ENCODE measurements around the gene BTBD9. TPM values are rescaled to one million over a fixed set of nuclear protein-coding genes. Genes with fewer than 3 reads are reported as not detected.

Gene BTBD9
- total and polyA plus RNA-seq, 5 donors from 2014 or later: 11.6 to 79.7 (median 16.7) TPM

DNA sequence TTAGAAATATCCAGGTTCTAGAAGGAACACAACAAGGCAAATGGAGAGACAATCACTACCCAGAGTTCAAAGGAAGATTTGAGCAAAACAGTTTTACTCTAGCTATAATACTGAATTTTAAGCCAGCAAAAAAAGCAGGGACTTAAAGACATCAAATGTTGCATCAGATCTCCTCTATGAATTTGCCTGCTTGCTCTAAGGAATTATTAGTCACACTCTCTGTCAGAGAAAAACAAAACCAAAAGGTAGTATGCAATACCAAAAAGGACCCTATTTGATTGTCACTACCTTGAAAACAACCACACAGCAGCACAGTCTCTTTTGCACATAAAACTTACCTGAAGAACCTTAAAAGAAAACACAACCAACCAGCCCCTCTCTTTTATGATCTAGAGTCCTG lies 46.3 kb downstream of the BTBD9 start:
- H3K27ac ChIP-seq (ENCODE audit: insufficient read depth, low read length, poor library complexity, severe bottlenecking): no peak overlapping the region
- no peaks in the 10 kb centered on the region for H3K4me1 ChIP-seq (ENCODE audit: control insufficient read depth, insufficient read depth, low read length, poor library complexity, severe bottlenecking)
- no peaks in the 10 kb centered on the region for H3K27me3 ChIP-seq (ENCODE audit: control insufficient read depth, insufficient read depth, low read length)
- Mint-ChIP-seq H3K36me3 (peaks cover 45% of the 10 kb centered on the region), H3K9me3 (peaks cover 0 to 2% (median 0%) of the 10 kb centered on the region in 7 donors), H3K27me3 (no peaks in the 10 kb centered on the region), H3K27ac (peak overlapping the region in 1 of 3 donors; percentile 5), H3K4me3 (no peak overlapping the region), H3K4me1 (peaks cover 0 to 8% (median 4%) of the 10 kb centered on the region in 4 donors)
- H3K9me3 ChIP-seq (ENCODE audit: control insufficient read depth in 2 of 2, low read length in 2 of 2): no peaks in the 10 kb centered on the region
- DNase-seq: no peak
- no peak for ATAC-seq (ENCODE audit: low read depth in 2 of 2)
- H3K4me3 ChIP-seq (ENCODE audit: low read depth, low read length): no peak overlapping the region
- H3K36me3 ChIP-seq (ENCODE audit: control insufficient read depth, insufficient read depth, low read length): peaks cover 36% of the 10 kb centered on the region

DNA sequence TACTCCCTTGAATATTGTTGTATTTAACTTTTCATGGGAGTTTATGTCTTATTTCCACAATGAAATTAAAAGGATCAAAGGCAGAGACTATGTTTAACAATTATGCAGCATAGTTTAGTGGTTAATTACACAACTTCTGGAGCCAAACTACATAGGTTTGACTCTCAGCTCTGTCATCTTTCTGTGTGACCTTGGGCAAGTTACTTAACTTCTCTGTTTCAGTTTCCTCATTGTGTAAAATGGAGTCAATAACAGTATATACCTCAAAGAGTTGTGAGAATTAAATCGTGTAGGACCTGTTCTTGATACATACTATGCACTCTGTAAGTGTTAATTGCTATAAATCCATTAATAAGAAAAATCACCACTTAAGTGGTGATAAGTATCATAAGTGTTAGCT lies 48.3 kb downstream of the BTBD9 start:
- DNase-seq (no peak), ATAC-seq (ENCODE audit: low read depth in 2 of 2) (no peak)
- Mint-ChIP-seq H3K4me1 (peaks cover 0 to 3% (median under 1%) of the 10 kb centered on the region in 4 donors), H3K27me3 (no peaks in the 10 kb centered on the region), H3K9me3 (no peaks in the 10 kb centered on the region), H3K36me3 (peaks cover 43% of the 10 kb centered on the region), H3K4me3 (no peak overlapping the region), H3K27ac (no peak overlapping the region)
- H3K27me3 ChIP-seq (ENCODE audit: control insufficient read depth, insufficient read depth, low read length): no peaks in the 10 kb centered on the region
- peaks cover 42% of the 10 kb centered on the region for H3K36me3 ChIP-seq (ENCODE audit: control insufficient read depth, insufficient read depth, low read length)
- H3K4me1 ChIP-seq (ENCODE audit: control insufficient read depth, insufficient read depth, low read length, poor library complexity, severe bottlenecking): no peaks in the 10 kb centered on the region
- no peaks in the 10 kb centered on the region for H3K9me3 ChIP-seq (ENCODE audit: control insufficient read depth in 2 of 2, low read length in 2 of 2)
- no peak overlapping the region for H3K27ac ChIP-seq (ENCODE audit: insufficient read depth, low read length, poor library complexity, severe bottlenecking)
- no peak overlapping the region for H3K4me3 ChIP-seq (ENCODE audit: low read depth, low read length)

GRCh38 chr6:38589367-38589720 lies 50.4 kb downstream of the BTBD9 start:
- Mint-ChIP-seq H3K4me1 (peaks cover 0 to 6% (median 3%) of the 10 kb centered on the region in 4 donors), H3K27me3 (no peaks in the 10 kb centered on the region), H3K36me3 (peaks cover 40% of the 10 kb centered on the region), H3K9me3 (no peaks in the 10 kb centered on the region), H3K4me3 (no peak overlapping the region), H3K27ac (no peak overlapping the region)
- Histone ChIP-seq H3K4me1 (ENCODE audit: control insufficient read depth, insufficient read depth, low read length, poor library complexity, severe bottlenecking) (no peaks in the 10 kb centered on the region), H3K27me3 (ENCODE audit: control insufficient read depth, insufficient read depth, low read length) (no peaks in the 10 kb centered on the region), H3K36me3 (ENCODE audit: control insufficient read depth, insufficient read depth, low read length) (peaks cover 36% of the 10 kb centered on the region), H3K9me3 (ENCODE audit: control insufficient read depth in 2 of 2, low read length in 2 of 2) (no peaks in the 10 kb centered on the region), H3K4me3 (ENCODE audit: low read depth, low read length) (no peak overlapping the region), H3K27ac (ENCODE audit: insufficient read depth, low read length, poor library complexity, severe bottlenecking) (no peak overlapping the region)
- ATAC-seq (ENCODE audit: low read depth in 2 of 2): no peak
- DNase-seq: no peak

DNA sequence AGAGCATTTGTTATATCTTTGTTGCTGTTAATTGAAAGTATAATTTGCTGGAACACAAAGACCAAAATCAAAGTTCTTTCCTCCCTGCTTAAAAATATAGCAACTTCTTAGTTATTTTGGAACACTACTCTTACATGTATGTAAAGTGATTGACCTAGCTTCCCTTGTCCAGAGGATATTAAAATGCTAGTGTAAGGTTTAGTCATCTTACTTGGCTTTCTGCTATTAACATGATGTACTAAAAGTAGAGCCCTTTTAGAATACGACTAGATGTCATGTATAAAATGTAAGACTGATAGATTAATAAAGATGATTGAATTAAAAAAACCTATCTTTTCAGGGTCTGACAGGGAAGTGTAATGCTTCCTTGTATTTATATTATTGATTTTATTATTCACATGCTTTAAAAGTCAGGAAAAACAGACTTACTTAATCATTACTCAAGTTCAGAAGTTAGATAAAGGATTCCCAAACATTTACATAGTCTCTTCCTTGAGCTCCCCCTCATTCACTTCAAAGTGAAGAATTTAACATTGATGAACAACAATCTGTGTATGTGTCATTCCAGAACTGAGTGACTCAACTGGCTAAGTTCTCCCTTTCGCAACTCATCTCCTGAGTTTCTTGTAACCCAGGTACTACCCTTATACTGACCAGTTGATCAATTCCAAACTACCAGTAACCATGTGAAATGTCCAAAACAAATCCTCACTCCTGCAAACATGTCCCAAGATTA lies 50.9 kb downstream of the BTBD9 start:
- ATAC-seq (ENCODE audit: low read depth in 2 of 2) (no peak), DNase-seq (no peak)
- Mint-ChIP-seq H3K4me3 (no peak overlapping the region), H3K27ac (no peak overlapping the region), H3K27me3 (no peaks in the 10 kb centered on the region), H3K4me1 (peaks cover 0 to 6% (median 3%) of the 10 kb centered on the region in 4 donors), H3K36me3 (peaks cover 34% of the 10 kb centered on the region), H3K9me3 (no peaks in the 10 kb centered on the region)
- H3K4me1 ChIP-seq (ENCODE audit: control insufficient read depth, insufficient read depth, low read length, poor library complexity, severe bottlenecking): no peaks in the 10 kb centered on the region
- no peaks in the 10 kb centered on the region for H3K27me3 ChIP-seq (ENCODE audit: control insufficient read depth, insufficient read depth, low read length)
- no peak overlapping the region for H3K4me3 ChIP-seq (ENCODE audit: low read depth, low read length)
- no peak overlapping the region for H3K27ac ChIP-seq (ENCODE audit: insufficient read depth, low read length, poor library complexity, severe bottlenecking)
- H3K9me3 ChIP-seq (ENCODE audit: control insufficient read depth in 2 of 2, low read length in 2 of 2): no peaks in the 10 kb centered on the region
- H3K36me3 ChIP-seq (ENCODE audit: control insufficient read depth, insufficient read depth, low read length): peaks cover 32% of the 10 kb centered on the region

GRCh38 chr6:38587766-38588362 lies 51.9 kb downstream of the BTBD9 start:
- H3K27me3 ChIP-seq (ENCODE audit: control insufficient read depth, insufficient read depth, low read length): no peaks in the 10 kb centered on the region
- DNase-seq: no peak
- no peak overlapping the region for H3K27ac ChIP-seq (ENCODE audit: insufficient read depth, low read length, poor library complexity, severe bottlenecking)
- H3K9me3 ChIP-seq (ENCODE audit: control insufficient read depth in 2 of 2, low read length in 2 of 2): no peaks in the 10 kb centered on the region
- H3K4me3 ChIP-seq (ENCODE audit: low read depth, low read length): no peak overlapping the region
- H3K4me3 Mint-ChIP-seq: no peak overlapping the region
- H3K9me3 Mint-ChIP-seq: no peaks in the 10 kb centered on the region
- no peak for ATAC-seq (ENCODE audit: low read depth in 2 of 2)
- H3K4me1 ChIP-seq (ENCODE audit: control insufficient read depth, insufficient read depth, low read length, poor library complexity, severe bottlenecking): no peaks in the 10 kb centered on the region
- peaks cover 25% of the 10 kb centered on the region for H3K36me3 Mint-ChIP-seq
- H3K4me1 Mint-ChIP-seq: peaks cover 0 to 6% (median 3%) of the 10 kb centered on the region in 4 donors
- no peaks in the 10 kb centered on the region for H3K27me3 Mint-ChIP-seq
- H3K27ac Mint-ChIP-seq: no peak overlapping the region
- peaks cover 24% of the 10 kb centered on the region for H3K36me3 ChIP-seq (ENCODE audit: control insufficient read depth, insufficient read depth, low read length)

DNA sequence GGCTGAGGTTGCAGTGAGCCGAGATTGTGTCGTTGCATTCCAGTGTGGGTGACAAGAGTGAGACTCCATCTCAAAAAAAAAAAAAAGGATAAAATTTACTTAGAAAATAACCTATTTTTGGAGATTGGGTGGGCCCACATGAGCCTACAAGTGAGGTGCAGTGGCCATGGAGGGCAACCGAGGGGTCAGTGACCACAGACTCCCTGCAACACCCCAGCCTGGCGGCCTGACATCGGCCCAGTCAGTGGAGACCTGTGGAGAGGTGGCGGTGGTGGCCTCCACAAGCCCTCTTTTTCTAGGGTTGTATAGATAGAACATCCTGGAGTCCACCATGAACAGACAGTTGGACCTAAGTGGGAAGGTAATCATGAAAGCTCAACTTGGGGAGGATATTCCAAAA lies 52.7 kb downstream of the BTBD9 start:
- no peaks in the 10 kb centered on the region for H3K4me1 ChIP-seq (ENCODE audit: control insufficient read depth, insufficient read depth, low read length, poor library complexity, severe bottlenecking)
- H3K27me3 Mint-ChIP-seq: no peaks in the 10 kb centered on the region
- no peaks in the 10 kb centered on the region for H3K9me3 Mint-ChIP-seq
- DNase-seq (no peak), ATAC-seq (ENCODE audit: low read depth in 2 of 2) (no peak)
- no peak overlapping the region for H3K4me3 ChIP-seq (ENCODE audit: low read depth, low read length)
- peaks cover 0 to 9% (median 5%) of the 10 kb centered on the region in 4 donors for H3K4me1 Mint-ChIP-seq
- no peak overlapping the region for H3K27ac ChIP-seq (ENCODE audit: insufficient read depth, low read length, poor library complexity, severe bottlenecking)
- H3K27me3 ChIP-seq (ENCODE audit: control insufficient read depth, insufficient read depth, low read length): no peaks in the 10 kb centered on the region
- no peaks in the 10 kb centered on the region for H3K9me3 ChIP-seq (ENCODE audit: control insufficient read depth in 2 of 2, low read length in 2 of 2)
- H3K27ac Mint-ChIP-seq: no peak overlapping the region
- no peak overlapping the region for H3K4me3 Mint-ChIP-seq
- H3K36me3 ChIP-seq (ENCODE audit: control insufficient read depth, insufficient read depth, low read length): peaks cover 20% of the 10 kb centered on the region
- peaks cover 19% of the 10 kb centered on the region for H3K36me3 Mint-ChIP-seq

DNA sequence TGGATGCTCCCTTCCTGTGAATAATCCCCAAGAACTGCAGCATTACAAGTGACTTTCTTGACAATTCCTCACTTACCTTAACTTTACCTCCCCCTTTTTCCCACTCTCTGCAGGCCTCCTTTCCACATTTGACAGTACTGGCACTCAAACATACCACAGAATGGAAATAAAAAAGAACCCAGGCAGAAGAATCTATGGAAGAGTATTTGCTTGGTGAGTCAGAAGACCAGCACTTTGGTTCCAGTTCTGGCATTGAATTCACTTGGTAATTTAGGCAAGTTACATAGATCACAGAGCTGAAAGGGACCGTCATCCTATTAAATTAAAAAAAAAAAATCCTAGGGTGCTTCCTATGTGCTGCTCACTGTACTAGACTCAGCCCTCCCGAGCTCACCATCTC lies 55.0 kb downstream of the BTBD9 start:
- no peak for DNase-seq
- peaks cover 28% of the 10 kb centered on the region for H3K36me3 Mint-ChIP-seq

GRCh38 chr6:38583523-38583922 lies 56.2 kb downstream of the BTBD9 start:
- DNase-seq: no peak
- H3K27ac ChIP-seq (ENCODE audit: insufficient read depth, low read length, poor library complexity, severe bottlenecking): no peak overlapping the region
- no peaks in the 10 kb centered on the region for H3K9me3 ChIP-seq (ENCODE audit: control insufficient read depth in 2 of 2, low read length in 2 of 2)
- Mint-ChIP-seq H3K4me3 (no peak overlapping the region), H3K4me1 (peaks cover 0 to 9% (median 5%) of the 10 kb centered on the region in 4 donors), H3K9me3 (no peaks in the 10 kb centered on the region), H3K27me3 (no peaks in the 10 kb centered on the region), H3K36me3 (peaks cover 30% of the 10 kb centered on the region), H3K27ac (no peak overlapping the region)
- peaks cover 28% of the 10 kb centered on the region for H3K36me3 ChIP-seq (ENCODE audit: control insufficient read depth, insufficient read depth, low read length)
- no peaks in the 10 kb centered on the region for H3K27me3 ChIP-seq (ENCODE audit: control insufficient read depth, insufficient read depth, low read length)
- no peaks in the 10 kb centered on the region for H3K4me1 ChIP-seq (ENCODE audit: control insufficient read depth, insufficient read depth, low read length, poor library complexity, severe bottlenecking)
- H3K4me3 ChIP-seq (ENCODE audit: low read depth, low read length): no peak overlapping the region
- ATAC-seq (ENCODE audit: low read depth in 2 of 2): no peak

More for the DNA sequence above, 55.0 kb downstream of the BTBD9 start:
- no peaks in the 10 kb centered on the region for H3K9me3 ChIP-seq (ENCODE audit: control insufficient read depth in 2 of 2, low read length in 2 of 2)
- H3K27me3 ChIP-seq (ENCODE audit: control insufficient read depth, insufficient read depth, low read length): no peaks in the 10 kb centered on the region
- H3K9me3 Mint-ChIP-seq: no peaks in the 10 kb centered on the region
- H3K27ac ChIP-seq (ENCODE audit: insufficient read depth, low read length, poor library complexity, severe bottlenecking): no peak overlapping the region
- H3K4me1 Mint-ChIP-seq: peaks cover 0 to 9% (median 5%) of the 10 kb centered on the region in 4 donors
- H3K27me3 Mint-ChIP-seq: no peaks in the 10 kb centered on the region
- no peaks in the 10 kb centered on the region for H3K4me1 ChIP-seq (ENCODE audit: control insufficient read depth, insufficient read depth, low read length, poor library complexity, severe bottlenecking)
- peak overlapping the region in 1 of 3 donors; percentile 12 for H3K27ac Mint-ChIP-seq
- peaks cover 23% of the 10 kb centered on the region for H3K36me3 ChIP-seq (ENCODE audit: control insufficient read depth, insufficient read depth, low read length)
- no peak for ATAC-seq (ENCODE audit: low read depth in 2 of 2)
- H3K4me3 ChIP-seq (ENCODE audit: low read depth, low read length): no peak overlapping the region
- H3K4me3 Mint-ChIP-seq: no peak overlapping the region

All from CD4-positive, CD25-positive, alpha-beta regulatory T cell (primary cell).